HFF-Myc (cell line): ENCODE measurements around the gene PLA2G4E.

ENCODE experiments used
- DNase-seq: peaks from one replicate; pipeline ENCODE4 v3.0.0-alpha.2; 2011; ENCODE audit warnings: low read depth; ENCODE audit errors: extremely low read depth
- H3K4me3 ChIP-seq: replicated peaks from 2 replicates; pipeline ENCODE4 v1.5.1; 2011; ENCODE audit warnings: low read depth, mild to moderate bottlenecking, control low read depth, low read length
- TF ChIP-seq, protein P1 (sequence below): IDR thresholded peaks from 2 replicates; pipeline ENCODE4 v1.5.1; 2012; ENCODE audit warnings: mild to moderate bottlenecking, low read depth, low read length, control low read depth; ENCODE audit errors: missing control alignments

PLA2G4E gene

DNA sequence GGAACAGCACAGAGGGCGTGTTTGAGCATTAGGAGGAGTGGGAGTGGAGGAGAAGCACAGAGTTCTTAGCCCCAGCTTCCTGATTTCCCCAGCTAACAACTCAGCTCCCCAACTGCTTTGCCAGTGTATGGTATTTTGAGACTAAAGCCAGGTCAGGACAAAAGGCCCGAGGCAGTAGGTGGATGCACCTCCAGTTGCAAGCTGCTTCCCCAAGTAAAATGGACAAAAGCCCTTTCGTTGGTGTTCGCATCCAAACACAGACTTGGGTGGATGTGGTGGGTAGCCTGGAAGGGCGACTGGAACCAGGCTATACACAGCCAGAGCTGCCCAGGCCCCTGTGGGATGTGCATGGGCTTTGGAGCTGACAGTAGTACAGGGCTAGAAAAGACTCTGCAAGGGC lies 36.2 kb downstream of the PLA2G4E start:
- TF ChIP-seq, protein P1, sequence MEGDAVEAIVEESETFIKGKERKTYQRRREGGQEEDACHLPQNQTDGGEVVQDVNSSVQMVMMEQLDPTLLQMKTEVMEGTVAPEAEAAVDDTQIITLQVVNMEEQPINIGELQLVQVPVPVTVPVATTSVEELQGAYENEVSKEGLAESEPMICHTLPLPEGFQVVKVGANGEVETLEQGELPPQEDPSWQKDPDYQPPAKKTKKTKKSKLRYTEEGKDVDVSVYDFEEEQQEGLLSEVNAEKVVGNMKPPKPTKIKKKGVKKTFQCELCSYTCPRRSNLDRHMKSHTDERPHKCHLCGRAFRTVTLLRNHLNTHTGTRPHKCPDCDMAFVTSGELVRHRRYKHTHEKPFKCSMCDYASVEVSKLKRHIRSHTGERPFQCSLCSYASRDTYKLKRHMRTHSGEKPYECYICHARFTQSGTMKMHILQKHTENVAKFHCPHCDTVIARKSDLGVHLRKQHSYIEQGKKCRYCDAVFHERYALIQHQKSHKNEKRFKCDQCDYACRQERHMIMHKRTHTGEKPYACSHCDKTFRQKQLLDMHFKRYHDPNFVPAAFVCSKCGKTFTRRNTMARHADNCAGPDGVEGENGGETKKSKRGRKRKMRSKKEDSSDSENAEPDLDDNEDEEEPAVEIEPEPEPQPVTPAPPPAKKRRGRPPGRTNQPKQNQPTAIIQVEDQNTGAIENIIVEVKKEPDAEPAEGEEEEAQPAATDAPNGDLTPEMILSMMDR: no peak
- DNase-seq: no peak
- no peak overlapping the region for H3K4me3 ChIP-seq

DNA sequence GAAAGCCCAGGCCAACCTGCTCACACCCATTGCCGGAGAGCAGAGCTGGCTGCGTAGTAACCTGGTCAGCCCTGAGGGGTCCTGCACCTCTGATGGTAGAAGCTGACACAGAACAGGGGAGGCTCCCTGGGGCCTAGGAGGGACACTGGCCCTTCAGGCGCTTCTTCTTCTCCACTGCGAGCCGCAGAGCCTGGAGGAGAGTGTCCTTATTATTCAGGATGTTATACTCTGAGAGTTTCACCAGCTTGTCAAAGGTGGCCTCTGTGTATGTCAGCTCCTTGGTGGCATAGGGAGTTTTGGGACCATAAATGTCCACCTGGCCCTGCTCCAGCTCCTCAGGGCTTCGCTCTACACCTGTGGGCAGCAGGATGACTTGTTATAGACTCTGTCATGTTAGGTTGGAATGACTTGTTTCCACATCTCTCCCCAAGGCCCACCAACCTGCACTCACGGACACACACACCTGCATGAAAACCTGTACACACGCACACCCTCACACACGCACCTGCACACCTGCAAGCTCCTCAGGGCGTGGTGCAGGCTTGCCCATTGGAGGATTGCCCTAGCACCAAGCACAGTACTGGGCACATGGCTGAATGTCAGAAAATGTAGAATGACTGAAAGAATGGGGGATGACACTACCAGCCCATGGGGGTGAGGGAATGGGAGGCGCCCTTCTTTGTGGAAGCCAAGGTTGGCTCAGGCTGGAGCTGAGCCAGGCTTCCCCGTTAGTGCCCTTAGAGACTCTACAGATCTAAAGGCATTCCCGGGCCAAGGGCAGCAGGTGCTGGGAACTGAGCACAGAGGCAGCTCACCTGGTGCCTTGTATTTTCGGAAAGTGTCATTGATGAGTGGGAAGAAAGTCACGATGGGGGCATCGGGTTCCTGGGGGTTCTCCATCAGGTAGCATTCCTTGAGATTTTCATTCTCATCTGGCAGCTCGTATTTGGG lies 36.9 kb downstream of the PLA2G4E start:
- H3K4me3 ChIP-seq: no peak overlapping the region
- TF ChIP-seq, protein P1: no peak
- DNase-seq: no peak

DNA sequence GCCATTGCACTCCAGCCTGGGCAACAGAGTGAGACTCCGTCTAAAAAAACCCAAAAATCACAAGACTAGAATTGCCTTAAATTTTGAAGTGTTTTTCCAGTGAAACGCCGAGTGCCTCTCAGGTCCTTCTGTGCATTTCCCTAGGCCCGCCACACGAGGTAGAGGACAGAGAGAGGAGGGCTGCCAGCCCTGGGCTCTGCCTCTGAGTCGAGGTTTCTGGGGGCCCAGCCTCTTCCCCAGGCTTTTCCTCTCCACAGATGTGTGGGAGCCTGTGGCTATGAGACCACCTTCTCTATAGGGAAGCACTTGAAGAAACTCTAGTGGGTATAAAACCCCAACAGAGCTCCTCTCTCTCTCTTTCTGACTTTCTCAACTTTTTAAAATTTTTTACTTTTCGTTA lies 37.6 kb downstream of the PLA2G4E start:
- DNase-seq: no peak
- TF ChIP-seq, protein P1: no peak
- no peak overlapping the region for H3K4me3 ChIP-seq

DNA sequence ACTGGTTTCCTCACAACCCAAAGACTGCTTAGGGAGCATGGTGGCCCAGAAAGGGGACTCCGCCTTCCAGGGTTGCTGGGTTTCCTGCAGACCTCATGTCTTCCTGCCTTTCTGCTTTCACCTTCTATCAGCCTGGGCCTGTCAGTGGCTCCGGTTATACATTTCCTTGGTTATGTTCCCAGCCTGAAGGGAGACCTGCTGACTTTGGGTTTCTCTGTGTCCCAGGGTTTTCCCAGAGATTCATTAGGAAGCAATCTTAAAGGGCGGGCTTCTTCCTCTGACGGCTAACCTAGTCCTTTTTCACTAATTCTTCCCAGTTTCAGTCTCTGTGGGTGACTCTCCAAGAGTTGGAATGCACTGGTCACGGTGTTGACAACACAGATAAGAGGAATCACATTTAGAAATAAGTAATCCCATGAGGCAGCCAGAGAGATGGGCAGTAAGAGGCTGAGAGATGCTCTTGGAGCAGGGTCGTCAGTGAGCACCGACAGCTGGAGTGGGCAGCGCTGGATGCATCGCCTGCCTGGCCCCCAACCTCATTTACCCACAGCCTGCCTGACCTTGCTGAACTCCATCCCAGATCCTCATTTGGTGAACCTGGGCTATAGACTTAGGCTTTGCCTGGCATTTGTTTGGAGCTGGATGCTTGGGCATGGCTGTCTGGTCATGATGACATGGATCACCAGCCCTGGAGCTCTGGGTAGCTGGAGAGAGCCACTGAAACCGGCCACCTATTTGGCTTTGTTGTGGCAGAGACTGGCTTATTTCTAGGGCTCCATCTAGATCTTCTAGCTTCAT lies 38.5 kb downstream of the PLA2G4E start:
- DNase-seq: no peak
- TF ChIP-seq, protein P1: no peak
- H3K4me3 ChIP-seq: no peak overlapping the region

DNA sequence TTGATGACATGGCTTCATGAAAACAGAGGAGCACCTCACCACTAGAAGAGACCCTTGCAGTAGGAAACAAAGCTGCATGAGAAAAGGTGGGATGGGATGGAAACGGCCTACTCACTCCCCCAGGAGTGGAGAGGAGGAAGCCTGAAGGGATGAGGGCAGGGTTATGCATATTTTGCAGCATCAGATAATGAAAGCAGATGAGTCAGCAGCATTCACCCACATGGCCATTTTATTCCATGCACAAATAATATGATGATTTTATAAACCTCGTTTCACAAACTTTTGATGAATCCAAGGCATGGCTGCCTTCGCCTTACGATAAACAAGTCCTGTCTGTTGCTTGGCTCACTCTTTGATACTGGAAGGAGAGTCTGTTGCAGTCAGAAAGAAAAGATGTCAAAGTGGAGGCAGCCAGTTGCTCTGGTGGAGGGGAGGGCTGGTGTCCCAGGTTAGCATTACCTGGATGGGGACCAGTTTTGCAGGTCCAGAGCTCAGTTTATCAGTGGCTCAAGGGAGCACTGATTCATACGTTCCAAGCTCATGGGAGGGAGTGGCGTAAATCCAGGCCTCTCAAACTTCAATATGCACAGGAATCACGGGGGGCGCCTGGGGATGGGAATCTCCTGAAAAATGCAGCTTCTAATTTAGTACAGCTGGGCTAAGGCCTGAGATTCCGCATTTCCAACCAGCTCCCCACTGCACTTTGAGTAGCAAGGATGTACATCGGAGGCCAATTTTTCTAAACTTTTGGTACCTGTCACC lies 39.3 kb downstream of the PLA2G4E start:
- H3K4me3 ChIP-seq: no peak overlapping the region
- DNase-seq: no peak
- TF ChIP-seq, protein P1: no peak

DNA sequence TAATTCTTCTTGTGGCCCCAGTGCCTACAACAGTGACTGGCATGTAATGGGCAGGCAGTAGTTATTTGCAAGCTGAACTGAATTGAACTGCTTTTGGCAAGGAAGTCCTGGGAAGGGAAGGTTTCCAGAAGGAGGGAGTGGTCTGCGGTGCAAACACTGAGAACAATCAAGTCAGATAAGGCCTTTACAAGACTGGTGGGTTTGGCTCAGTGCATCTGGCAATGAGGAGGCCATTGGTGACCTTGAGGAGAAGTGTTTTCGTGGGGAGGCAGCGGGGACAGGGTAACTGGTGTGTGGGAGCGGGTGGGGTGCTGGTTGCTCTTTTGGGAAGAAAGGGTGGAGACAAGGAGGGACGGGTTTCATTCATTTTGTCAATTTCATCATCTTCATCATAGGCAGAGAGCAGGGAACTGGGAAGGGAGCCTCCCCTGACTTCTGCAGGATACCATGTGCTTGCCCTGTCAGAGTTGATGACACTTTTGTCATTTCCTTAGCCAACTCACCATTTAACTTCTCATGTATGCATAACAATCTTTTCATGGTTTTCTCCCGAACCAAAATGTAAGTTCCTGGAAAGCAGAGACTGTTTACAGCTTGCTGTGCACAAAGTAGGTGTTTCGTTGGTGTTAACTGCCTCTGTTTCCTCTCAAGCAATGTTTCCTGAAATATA lies 40.1 kb downstream of the PLA2G4E start:
- no peak for DNase-seq
- H3K4me3 ChIP-seq: no peak overlapping the region
- TF ChIP-seq, protein P1: no peak
